ENCODE data around the gene GEMIN4. TPM values are rescaled to one million over a fixed set of nuclear protein-coding genes. Genes with fewer than 3 reads are reported as not detected.

The GEMIN4 gene
- total and polyA plus RNA-seq, 10 of the 15 experiments (the other 5 are each of a cell fraction or from before 2014, with no cell fraction given): 2.4 to 55.6 (median 34.5) TPM

DNA sequence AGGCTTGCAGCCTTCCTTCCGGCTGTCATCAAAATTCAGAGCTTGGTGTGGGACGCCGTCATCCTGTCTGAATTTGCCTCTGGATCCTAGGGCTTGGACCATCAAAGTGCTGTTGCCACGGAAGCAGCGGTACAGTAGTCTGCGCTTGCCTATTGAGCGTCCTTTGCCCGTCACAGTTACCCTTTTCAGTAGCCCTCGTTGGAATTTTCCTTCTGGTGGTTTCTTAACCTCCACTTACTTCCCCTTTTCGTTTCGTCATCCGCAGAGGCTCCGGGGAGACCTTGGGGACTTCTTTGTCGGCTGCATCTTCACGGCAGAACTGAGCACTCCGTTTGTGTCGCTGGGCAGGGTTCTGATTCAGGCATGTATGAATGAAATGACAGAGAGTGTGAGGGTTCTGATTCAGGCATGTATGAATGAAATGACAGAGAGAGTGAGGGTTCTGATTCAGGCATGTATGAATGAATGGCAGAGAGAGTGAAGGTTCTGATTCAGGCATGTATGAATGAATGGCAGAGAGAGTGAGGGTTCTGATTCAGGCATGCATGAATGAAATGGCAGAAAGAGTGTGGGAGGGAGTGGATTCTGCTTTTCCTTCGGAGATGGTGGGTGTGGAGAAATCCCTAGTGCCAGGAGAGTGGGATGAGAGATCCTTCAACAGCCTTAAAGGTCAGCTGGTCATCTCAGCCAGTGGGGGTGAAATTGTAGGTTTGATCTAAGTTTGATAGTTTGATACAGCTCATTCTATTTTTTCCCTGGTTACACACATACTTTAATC is 11.6 kb downstream of the GEMIN4 start (continued):
- no peak for TF ChIP-seq TCF12 (IDR thresholded peaks at IDR 0.05; ENCODE audit: low read depth, low read length)
- TF ChIP-seq, protein P1, sequence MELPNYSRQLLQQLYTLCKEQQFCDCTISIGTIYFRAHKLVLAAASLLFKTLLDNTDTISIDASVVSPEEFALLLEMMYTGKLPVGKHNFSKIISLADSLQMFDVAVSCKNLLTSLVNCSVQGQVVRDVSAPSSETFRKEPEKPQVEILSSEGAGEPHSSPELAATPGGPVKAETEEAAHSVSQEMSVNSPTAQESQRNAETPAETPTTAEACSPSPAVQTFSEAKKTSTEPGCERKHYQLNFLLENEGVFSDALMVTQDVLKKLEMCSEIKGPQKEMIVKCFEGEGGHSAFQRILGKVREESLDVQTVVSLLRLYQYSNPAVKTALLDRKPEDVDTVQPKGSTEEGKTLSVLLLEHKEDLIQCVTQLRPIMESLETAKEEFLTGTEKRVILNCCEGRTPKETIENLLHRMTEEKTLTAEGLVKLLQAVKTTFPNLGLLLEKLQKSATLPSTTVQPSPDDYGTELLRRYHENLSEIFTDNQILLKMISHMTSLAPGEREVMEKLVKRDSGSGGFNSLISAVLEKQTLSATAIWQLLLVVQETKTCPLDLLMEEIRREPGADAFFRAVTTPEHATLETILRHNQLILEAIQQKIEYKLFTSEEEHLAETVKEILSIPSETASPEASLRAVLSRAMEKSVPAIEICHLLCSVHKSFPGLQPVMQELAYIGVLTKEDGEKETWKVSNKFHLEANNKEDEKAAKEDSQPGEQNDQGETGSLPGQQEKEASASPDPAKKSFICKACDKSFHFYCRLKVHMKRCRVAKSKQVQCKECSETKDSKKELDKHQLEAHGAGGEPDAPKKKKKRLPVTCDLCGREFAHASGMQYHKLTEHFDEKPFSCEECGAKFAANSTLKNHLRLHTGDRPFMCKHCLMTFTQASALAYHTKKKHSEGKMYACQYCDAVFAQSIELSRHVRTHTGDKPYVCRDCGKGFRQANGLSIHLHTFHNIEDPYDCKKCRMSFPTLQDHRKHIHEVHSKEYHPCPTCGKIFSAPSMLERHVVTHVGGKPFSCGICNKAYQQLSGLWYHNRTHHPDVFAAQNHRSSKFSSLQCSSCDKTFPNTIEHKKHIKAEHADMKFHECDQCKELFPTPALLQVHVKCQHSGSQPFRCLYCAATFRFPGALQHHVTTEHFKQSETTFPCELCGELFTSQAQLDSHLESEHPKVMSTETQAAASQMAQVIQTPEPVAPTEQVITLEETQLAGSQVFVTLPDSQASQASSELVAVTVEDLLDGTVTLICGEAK (IDR thresholded peaks at IDR 0.05; ENCODE audit: borderline replicate concordance): no peak
- TF ChIP-seq SUPT20H (IDR thresholded peaks at IDR 0.05; ENCODE audit: borderline replicate concordance, control insufficient read depth, low read depth, low read length): no peak
- TF ChIP-seq, protein P2, sequence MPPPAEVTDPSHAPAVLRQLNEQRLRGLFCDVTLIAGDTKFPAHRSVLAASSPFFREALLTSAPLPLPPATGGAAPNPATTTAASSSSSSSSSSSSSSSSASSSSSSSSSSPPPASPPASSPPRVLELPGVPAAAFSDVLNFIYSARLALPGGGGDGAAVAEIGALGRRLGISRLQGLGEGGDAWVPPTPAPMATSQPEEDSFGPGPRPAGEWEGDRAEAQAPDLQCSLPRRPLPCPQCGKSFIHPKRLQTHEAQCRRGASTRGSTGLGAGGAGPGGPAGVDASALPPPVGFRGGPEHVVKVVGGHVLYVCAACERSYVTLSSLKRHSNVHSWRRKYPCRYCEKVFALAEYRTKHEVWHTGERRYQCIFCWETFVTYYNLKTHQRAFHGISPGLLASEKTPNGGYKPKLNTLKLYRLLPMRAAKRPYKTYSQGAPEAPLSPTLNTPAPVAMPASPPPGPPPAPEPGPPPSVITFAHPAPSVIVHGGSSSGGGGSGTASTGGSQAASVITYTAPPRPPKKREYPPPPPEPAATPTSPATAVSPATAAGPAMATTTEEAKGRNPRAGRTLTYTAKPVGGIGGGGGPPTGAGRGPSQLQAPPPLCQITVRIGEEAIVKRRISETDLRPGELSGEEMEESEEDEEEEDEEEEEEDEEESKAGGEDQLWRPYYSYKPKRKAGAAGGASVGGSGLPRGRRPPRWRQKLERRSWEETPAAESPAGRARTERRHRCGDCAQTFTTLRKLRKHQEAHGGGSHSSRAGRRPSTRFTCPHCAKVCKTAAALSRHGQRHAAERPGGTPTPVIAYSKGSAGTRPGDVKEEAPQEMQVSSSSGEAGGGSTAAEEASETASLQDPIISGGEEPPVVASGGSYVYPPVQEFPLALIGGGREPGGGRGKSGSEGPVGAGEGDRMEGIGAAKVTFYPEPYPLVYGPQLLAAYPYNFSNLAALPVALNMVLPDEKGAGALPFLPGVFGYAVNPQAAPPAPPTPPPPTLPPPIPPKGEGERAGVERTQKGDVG (CRISPR knock-in tag; IDR thresholded peaks at IDR 0.05): no peak
- no peak for TF ChIP-seq SIX5 (IDR thresholded peaks at IDR 0.05; ENCODE audit: low read depth, low read length, severe bottlenecking)
- no peak; the same call in 1 of the 2 replicates for TF ChIP-seq TARDBP (IDR thresholded peaks at IDR 0.05; ENCODE audit: borderline replicate concordance)
- TF ChIP-seq, protein P3, sequence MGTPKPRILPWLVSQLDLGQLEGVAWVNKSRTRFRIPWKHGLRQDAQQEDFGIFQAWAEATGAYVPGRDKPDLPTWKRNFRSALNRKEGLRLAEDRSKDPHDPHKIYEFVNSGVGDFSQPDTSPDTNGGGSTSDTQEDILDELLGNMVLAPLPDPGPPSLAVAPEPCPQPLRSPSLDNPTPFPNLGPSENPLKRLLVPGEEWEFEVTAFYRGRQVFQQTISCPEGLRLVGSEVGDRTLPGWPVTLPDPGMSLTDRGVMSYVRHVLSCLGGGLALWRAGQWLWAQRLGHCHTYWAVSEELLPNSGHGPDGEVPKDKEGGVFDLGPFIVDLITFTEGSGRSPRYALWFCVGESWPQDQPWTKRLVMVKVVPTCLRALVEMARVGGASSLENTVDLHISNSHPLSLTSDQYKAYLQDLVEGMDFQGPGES (IDR thresholded peaks at IDR 0.05): no peak
- TF ChIP-seq, protein P4, sequence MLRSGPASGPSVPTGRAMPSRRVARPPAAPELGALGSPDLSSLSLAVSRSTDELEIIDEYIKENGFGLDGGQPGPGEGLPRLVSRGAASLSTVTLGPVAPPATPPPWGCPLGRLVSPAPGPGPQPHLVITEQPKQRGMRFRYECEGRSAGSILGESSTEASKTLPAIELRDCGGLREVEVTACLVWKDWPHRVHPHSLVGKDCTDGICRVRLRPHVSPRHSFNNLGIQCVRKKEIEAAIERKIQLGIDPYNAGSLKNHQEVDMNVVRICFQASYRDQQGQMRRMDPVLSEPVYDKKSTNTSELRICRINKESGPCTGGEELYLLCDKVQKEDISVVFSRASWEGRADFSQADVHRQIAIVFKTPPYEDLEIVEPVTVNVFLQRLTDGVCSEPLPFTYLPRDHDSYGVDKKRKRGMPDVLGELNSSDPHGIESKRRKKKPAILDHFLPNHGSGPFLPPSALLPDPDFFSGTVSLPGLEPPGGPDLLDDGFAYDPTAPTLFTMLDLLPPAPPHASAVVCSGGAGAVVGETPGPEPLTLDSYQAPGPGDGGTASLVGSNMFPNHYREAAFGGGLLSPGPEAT (IDR thresholded peaks at IDR 0.05; ENCODE audit: low read depth): peak; percentile 86; the same call in 1 of the 2 replicates
- TF ChIP-seq, protein P5, sequence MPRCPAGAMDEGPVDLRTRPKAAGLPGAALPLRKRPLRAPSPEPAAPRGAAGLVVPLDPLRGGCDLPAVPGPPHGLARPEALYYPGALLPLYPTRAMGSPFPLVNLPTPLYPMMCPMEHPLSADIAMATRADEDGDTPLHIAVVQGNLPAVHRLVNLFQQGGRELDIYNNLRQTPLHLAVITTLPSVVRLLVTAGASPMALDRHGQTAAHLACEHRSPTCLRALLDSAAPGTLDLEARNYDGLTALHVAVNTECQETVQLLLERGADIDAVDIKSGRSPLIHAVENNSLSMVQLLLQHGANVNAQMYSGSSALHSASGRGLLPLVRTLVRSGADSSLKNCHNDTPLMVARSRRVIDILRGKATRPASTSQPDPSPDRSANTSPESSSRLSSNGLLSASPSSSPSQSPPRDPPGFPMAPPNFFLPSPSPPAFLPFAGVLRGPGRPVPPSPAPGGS (IDR thresholded peaks at IDR 0.05; ENCODE audit: borderline replicate concordance, insufficient read depth, low read depth, low read length, poor library complexity, severe bottlenecking): no peak
- no peak for TF ChIP-seq SREBF1 (IDR thresholded peaks at IDR 0.05; ENCODE audit: low read length)
- TF ChIP-seq IRF4 (IDR thresholded peaks at IDR 0.05; ENCODE audit: low read depth, low read length): no peak
- TF ChIP-seq MEF2A (IDR thresholded peaks at IDR 0.05; ENCODE audit: insufficient read depth, low read depth, low read length): no peak
- TF ChIP-seq EGR1 (IDR thresholded peaks at IDR 0.05; ENCODE audit: borderline replicate concordance in 1 of 2, low read depth in 2 of 2, low read length in 2 of 2): no peak
- TF ChIP-seq MTA3 (IDR thresholded peaks at IDR 0.05; ENCODE audit: borderline replicate concordance, low read length): no peak
- TF ChIP-seq, protein P6, sequence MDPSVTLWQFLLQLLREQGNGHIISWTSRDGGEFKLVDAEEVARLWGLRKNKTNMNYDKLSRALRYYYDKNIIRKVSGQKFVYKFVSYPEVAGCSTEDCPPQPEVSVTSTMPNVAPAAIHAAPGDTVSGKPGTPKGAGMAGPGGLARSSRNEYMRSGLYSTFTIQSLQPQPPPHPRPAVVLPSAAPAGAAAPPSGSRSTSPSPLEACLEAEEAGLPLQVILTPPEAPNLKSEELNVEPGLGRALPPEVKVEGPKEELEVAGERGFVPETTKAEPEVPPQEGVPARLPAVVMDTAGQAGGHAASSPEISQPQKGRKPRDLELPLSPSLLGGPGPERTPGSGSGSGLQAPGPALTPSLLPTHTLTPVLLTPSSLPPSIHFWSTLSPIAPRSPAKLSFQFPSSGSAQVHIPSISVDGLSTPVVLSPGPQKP (IDR thresholded peaks at IDR 0.05; ENCODE audit: low read depth, low read length): 0 out of 2 replicates have a peak, but pooled peaks have one; percentile 27
